Subcutaneous abdominal adipose tissue (tissue), 5 donors: ENCODE data around the gene CCNG2.

Experiments used
- H3K27ac ChIP-seq: one replicate; pipeline ENCODE4 v1.7.0; 2013; ENCODE audit warnings: low read depth, mild to moderate bottlenecking, inconsistent platforms, low read length, moderate library complexity
- H3K27me3 ChIP-seq, 5 donors: one replicate each; pipeline ENCODE4 v1.7.0; 2013; ENCODE audit warnings: low read length in 5 of 5, inconsistent platforms in 1 of 5; ENCODE audit not compliant: control insufficient read depth in 5 of 5, insufficient read depth in 4 of 5
- H3K36me3 ChIP-seq, 5 donors: one replicate each; pipeline ENCODE4 v1.7.0; 2013; ENCODE audit warnings: low read length in 5 of 5; ENCODE audit not compliant: control insufficient read depth in 5 of 5, insufficient read depth in 5 of 5
- H3K4me1 ChIP-seq, 5 donors: one replicate each; pipeline ENCODE4 v1.7.0; 2013; ENCODE audit warnings: low read length in 5 of 5, mild to moderate bottlenecking in 3 of 5, moderate library complexity in 1 of 5; ENCODE audit not compliant: control insufficient read depth in 5 of 5, insufficient read depth in 5 of 5
- H3K4me3 ChIP-seq, 5 donors: one replicate each; pipeline ENCODE4 v1.7.0; 2013; ENCODE audit warnings: low read length in 5 of 5, low read depth in 1 of 5
- H3K9ac ChIP-seq, 5 donors: one replicate each; pipeline ENCODE4 v1.7.0; 2013; ENCODE audit warnings: low read length in 5 of 5, mild to moderate bottlenecking in 4 of 5, moderate library complexity in 3 of 5
- H3K9me3 ChIP-seq, 5 donors: one replicate each; pipeline ENCODE4 v1.7.0; 2013; ENCODE audit warnings: low read length in 5 of 5; ENCODE audit not compliant: control insufficient read depth in 5 of 5
- donor health status: healthy.
- donor health status: healthy.
- donor health status: healthy.
- donor health status: healthy.
- donor health status: healthy.

CCNG2 gene

DNA sequence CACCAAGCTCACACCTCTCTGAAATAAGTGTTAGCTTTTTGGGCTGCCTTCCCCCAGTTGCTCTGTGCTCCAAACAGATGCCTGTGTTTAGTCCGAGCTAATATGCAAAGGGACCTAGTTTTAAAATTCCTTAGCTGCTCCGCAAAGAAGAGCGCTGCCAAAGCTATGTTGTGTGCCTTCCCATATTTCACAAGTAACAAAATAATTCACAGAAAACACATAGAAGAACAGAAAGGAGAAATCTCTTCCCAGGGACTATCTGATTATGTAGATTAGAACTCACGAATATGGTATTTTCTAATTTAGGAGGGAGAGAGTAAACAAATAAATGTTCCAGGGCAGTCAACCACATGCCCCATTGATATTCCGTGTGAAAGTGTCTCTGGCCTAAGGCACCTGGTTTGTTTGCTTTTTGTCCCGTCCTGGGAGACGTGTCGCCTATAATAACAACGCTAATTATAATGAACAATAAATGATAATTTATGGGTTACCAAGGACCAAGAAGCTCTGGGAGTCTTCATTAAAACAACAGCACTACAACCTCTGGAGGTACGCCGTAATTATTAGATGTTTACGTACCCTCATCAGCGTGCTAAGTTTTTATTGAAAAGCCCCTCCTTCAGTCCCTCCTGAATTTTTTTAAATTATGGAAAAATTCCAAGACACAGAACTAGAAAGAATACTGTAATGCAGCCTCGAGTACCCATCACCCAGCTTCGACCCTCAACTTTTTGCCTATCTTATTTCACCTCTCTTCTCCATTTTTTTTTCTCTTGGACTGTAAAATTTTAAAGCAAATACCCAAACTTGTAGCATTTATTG lies 1.2 kb upstream of the CCNG2 start:
- H3K27me3 ChIP-seq, result no peaks in the 10 kb centered on the region
- peak overlapping the region; percentile 87 for H3K27ac ChIP-seq
- peaks cover 0 to 36% (median 29%) of the 10 kb centered on the region in 5 donors for H3K4me1 ChIP-seq
- H3K36me3 ChIP-seq, result peaks cover 0 to 7% (median 4%) of the 10 kb centered on the region in 5 donors
- no peaks in the 10 kb centered on the region for H3K9me3 ChIP-seq
- peak overlapping the region in 3 of 5 donors; percentile 15 to 90 (median 59) for H3K9ac ChIP-seq
- peak overlapping the region; percentile 79 to 98 (median 96) for H3K4me3 ChIP-seq

- peak overlapping the region; percentile 87 for H3K27ac ChIP-seq
- H3K9ac ChIP-seq, result peak overlapping the region in 3 of 5 donors; percentile 84 to 90 (median 89)
- peaks cover 0 to 36% (median 29%) of the 10 kb centered on the region in 5 donors for H3K4me1 ChIP-seq
These were observed 485 bp upstream of the CCNG2 start for GRCh38 chr4:77156533-77156911.

GRCh38 chr4:77157859-77158486 lies 966 bp downstream of the CCNG2 start:
- Histone ChIP-seq H3K4me3 (peak overlapping the region; percentile 61 to 98 (median 96)), H3K36me3 (peaks cover 11 to 25% (median 21%) of the 10 kb centered on the region in 5 donors), H3K27me3 (no peaks in the 10 kb centered on the region), H3K9ac (peak overlapping the region; percentile 56 to 90 (median 86)), H3K4me1 (peaks cover 0 to 37% (median 29%) of the 10 kb centered on the region in 5 donors), H3K27ac (peak overlapping the region; percentile 87), H3K9me3 (no peaks in the 10 kb centered on the region)

More at GRCh38 chr4:77156533-77156911, 485 bp upstream of the CCNG2 start:
- H3K9me3 ChIP-seq, result no peaks in the 10 kb centered on the region
- peaks cover 0 to 11% (median 7%) of the 10 kb centered on the region in 5 donors for H3K36me3 ChIP-seq
- no peaks in the 10 kb centered on the region for H3K27me3 ChIP-seq
- peak overlapping the region; percentile 79 to 98 (median 96) for H3K4me3 ChIP-seq

DNA sequence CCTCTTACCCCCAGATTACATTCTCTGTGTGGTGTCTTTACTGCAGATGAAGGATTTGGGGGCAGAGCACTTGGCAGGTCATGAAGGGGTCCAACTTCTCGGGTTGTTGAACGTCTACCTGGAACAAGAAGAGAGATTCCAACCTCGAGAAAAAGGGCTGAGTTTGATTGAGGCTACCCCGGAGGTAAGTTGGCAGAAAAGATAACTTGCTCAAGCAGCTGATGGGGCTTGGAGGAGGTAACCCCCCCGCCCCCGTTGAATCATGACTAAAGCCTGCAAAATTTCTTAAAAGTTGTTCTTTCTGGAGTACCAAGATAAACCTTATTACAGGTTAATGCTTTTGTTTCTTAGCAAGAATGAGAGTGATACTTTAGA lies 1.5 kb downstream of the CCNG2 start:
- H3K4me3 ChIP-seq, result peak overlapping the region; percentile 61 to 98 (median 96)
- H3K4me1 ChIP-seq, result peaks cover 0 to 38% (median 29%) of the 10 kb centered on the region in 5 donors

GRCh38 chr4:77159806-77160205 lies 2.8 kb downstream of the CCNG2 start:
- Histone ChIP-seq H3K36me3 (peaks cover 29 to 42% (median 39%) of the 10 kb centered on the region in 5 donors), H3K9ac (peak overlapping the region in 1 of 5 donors; percentile 38), H3K4me3 (peak overlapping the region in 1 of 5 donors; percentile 32), H3K9me3 (no peaks in the 10 kb centered on the region), H3K27ac (peak overlapping the region; percentile 87), H3K27me3 (no peaks in the 10 kb centered on the region), H3K4me1 (peaks cover 0 to 38% (median 27%) of the 10 kb centered on the region in 5 donors)

More for the DNA sequence above, 1.5 kb downstream of the CCNG2 start:
- Histone ChIP-seq H3K36me3 (peaks cover 16 to 29% (median 26%) of the 10 kb centered on the region in 5 donors), H3K9ac (peak overlapping the region; percentile 56 to 90 (median 84)), H3K27me3 (no peaks in the 10 kb centered on the region), H3K27ac (peak overlapping the region; percentile 87), H3K9me3 (no peaks in the 10 kb centered on the region)

DNA sequence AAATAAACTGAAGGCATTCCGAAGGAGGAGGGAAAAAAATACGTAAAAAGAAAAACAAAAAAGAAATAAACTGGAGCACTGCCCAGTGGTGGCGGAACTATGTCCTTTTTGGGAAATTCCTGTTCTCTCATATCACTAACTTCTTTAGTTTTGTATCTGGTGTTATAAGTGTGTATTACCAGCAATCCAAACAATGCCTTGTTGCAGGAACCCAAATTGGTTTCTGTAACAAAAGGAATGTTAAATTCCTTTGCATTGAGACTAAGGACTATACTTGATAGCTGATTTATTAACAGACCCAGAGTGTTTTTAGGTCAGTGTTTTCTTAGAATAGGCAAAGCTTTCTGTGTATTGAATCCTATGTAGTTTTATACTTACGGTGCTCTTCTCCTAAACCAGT lies 6.6 kb downstream of the CCNG2 start:
- no peaks in the 10 kb centered on the region for H3K9me3 ChIP-seq
- H3K27me3 ChIP-seq, result no peaks in the 10 kb centered on the region
- H3K36me3 ChIP-seq, result peaks cover 55 to 76% (median 67%) of the 10 kb centered on the region in 5 donors
- no peak overlapping the region for H3K27ac ChIP-seq
- H3K9ac ChIP-seq, result no peak overlapping the region
- H3K4me3 ChIP-seq, result no peak overlapping the region
- peaks cover 0 to 18% (median 10%) of the 10 kb centered on the region in 5 donors for H3K4me1 ChIP-seq

DNA sequence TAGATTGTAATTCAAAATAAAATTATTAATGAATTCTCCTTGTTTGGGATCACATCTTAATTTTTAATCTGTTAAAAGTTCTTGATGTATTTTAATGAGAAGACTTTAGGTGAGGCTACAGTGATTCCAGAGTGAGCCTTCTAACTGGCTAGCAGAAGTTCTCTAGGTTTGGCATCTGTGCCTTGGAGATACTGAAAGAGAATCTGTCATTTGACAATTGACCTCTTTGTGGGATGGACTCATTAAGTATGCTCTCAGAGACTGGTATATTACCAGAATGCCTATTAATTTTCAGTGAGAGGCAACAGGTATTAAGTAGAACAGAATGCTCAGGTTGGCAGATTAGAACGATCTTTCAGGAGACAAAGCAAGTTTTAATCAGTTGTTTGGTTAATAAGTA lies 10.2 kb downstream of the CCNG2 start:
- peaks cover 61 to 82% (median 73%) of the 10 kb centered on the region in 5 donors for H3K36me3 ChIP-seq

DNA sequence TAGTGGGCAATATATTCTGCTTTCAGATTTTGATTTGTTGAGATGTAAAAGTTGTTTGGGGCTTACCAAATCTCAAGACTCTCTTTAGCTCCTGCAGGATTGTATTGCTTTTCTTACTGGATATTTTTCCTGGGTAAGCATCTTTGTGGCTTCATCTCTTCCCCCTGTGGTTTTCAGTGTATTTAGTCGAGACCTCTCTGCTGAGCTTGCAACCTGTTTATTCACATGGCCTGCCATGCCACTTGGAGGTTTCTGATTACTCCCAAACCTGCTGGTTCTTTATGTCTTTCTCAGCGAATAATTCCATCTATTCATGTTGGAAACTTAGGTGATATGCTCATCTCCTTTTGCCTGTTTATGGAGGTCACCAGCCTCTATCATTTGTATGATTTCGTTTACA lies 10.9 kb downstream of the CCNG2 start:
- Histone ChIP-seq H3K4me1 (peaks cover 0 to 2% (median 0%) of the 10 kb centered on the region in 5 donors), H3K9me3 (no peaks in the 10 kb centered on the region), H3K27ac (no peak overlapping the region), H3K36me3 (peaks cover 57 to 75% (median 66%) of the 10 kb centered on the region in 5 donors), H3K27me3 (no peaks in the 10 kb centered on the region), H3K4me3 (no peak overlapping the region), H3K9ac (no peak overlapping the region)

More for the DNA sequence above, 10.2 kb downstream of the CCNG2 start:
- Histone ChIP-seq H3K27ac (no peak overlapping the region), H3K4me3 (no peak overlapping the region), H3K9me3 (no peaks in the 10 kb centered on the region), H3K27me3 (no peaks in the 10 kb centered on the region), H3K9ac (no peak overlapping the region), H3K4me1 (peaks cover 0 to 2% (median 0%) of the 10 kb centered on the region in 5 donors)

GRCh38 chr4:77169481-77169880 lies 12.5 kb downstream of the CCNG2 start:
- H3K4me1 ChIP-seq, result no peaks in the 10 kb centered on the region
- H3K9me3 ChIP-seq, result no peaks in the 10 kb centered on the region
- no peaks in the 10 kb centered on the region for H3K27me3 ChIP-seq
- H3K27ac ChIP-seq, result no peak overlapping the region
- peaks cover 41 to 59% (median 50%) of the 10 kb centered on the region in 5 donors for H3K36me3 ChIP-seq
- no peak overlapping the region for H3K9ac ChIP-seq
- no peak overlapping the region for H3K4me3 ChIP-seq

DNA sequence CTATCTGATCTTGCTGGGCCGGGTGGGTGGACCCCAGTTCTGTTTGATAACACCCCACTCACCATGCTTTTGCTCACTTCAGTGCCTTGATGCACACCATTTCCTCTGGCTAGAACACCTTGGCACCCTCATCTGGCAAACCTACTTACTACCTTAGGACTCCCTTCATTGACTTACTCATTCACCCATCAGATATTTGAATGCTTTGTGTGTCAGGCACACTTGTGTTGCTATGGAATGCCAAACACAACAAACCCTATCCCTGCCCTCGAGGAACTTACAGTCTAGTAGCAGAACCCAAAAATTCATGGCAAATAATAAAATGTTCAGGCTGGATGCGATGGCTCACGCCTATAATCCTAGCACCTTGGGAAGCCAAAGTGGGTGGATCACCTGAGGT lies 13.9 kb downstream of the CCNG2 start:
- H3K27ac ChIP-seq, result no peak overlapping the region
- no peaks in the 10 kb centered on the region for H3K4me1 ChIP-seq
- peaks cover 29 to 45% (median 37%) of the 10 kb centered on the region in 5 donors for H3K36me3 ChIP-seq
- H3K9ac ChIP-seq, result no peak overlapping the region
- H3K9me3 ChIP-seq, result no peaks in the 10 kb centered on the region
- H3K27me3 ChIP-seq, result no peaks in the 10 kb centered on the region
- H3K4me3 ChIP-seq, result no peak overlapping the region
